PC-3 (cell line): Measurements from ENCODE around the gene KMT2C. TPM values are rescaled to one million over a fixed set of nuclear protein-coding genes. Genes with fewer than 3 reads are reported as not detected.
A peak's percentile ranks its signal among the peaks of the same experiment; 100 is the strongest.

ENCODE experiments used
- ATAC-seq: fragments of 200-7000 bp; cut with Tn5 transposase; 2 replicates; pipeline ENCODE4 v1.9.1; 2020; ENCODE audit warnings: mild to moderate bottlenecking, moderate library complexity
- BruUV-seq: library from RNA; stranded (reverse); fragments of 400-500 nt; replicated peaks from 2 replicates; lab custom pipeline; 2021; lab: Mats Ljungman, UMichigan
- CTCF ChIA-PET: fragments of 300-600 bp; sonication (Branson Sonifier 250); formaldehyde crosslinking; loops from one replicate; lab custom pipeline; 2022; ENCODE audit warnings: antibody characterized with exemption; lab: Charles Lee
- POLR2A ChIA-PET: fragments of 300-600 bp; sonication (Branson Sonifier 250); formaldehyde crosslinking; loops from one replicate; lab custom pipeline; 2022; ENCODE audit warnings: antibody characterized with exemption; ENCODE audit not compliant: unreplicated experiment; lab: Charles Lee
- DNase-seq: peaks from one replicate; pipeline ENCODE4 v3.0.0-alpha.2; 2015
- H2AFZ ChIP-seq: fragments of 300-600 bp; sonication (generic); 2 replicates; pipeline ENCODE4 v1.6.0; 2016; ENCODE audit warnings: antibody characterized with exemption, low read length
- H3F3A ChIP-seq: fragments of 300-600 bp; sonication (generic); one replicate; pipeline ENCODE4 v1.6.0; 2017; ENCODE audit warnings: antibody characterized with exemption, low read length, control low read depth, mild to moderate bottlenecking; ENCODE audit not compliant: unreplicated experiment
- H3K27ac ChIP-seq: fragments of 300-600 bp; sonication (generic); 2 replicates; pipeline ENCODE4 v1.5.1; 2016; ENCODE audit warnings: mild to moderate bottlenecking, low read length
- H3K27me3 ChIP-seq: fragments of 300-600 bp; sonication (generic); 2 replicates; pipeline ENCODE4 v1.6.1; 2016; ENCODE audit warnings: low read length, mixed read lengths
- H3K36me3 ChIP-seq: fragments of 300-600 bp; sonication (generic); 2 replicates; pipeline ENCODE4 v1.6.1; 2016; ENCODE audit warnings: low read depth, mixed run types, low read length, mixed read lengths
- H3K4me1 ChIP-seq: fragments of 300-600 bp; sonication (generic); 2 replicates; pipeline ENCODE4 v1.5.1; 2016; ENCODE audit warnings: low read length; ENCODE audit not compliant: insufficient read depth
- H3K4me2 ChIP-seq: fragments of 300-600 bp; sonication (generic); 2 replicates; pipeline ENCODE4 v1.6.0; 2016; ENCODE audit warnings: low read length
- H3K4me3 ChIP-seq: fragments of 300-600 bp; sonication (generic); 2 replicates; pipeline ENCODE4 v1.5.1; 2016; ENCODE audit warnings: mild to moderate bottlenecking, low read length, mixed read lengths
- H3K79me2 ChIP-seq: fragments of 300-600 bp; sonication (generic); 2 replicates; pipeline ENCODE4 v1.6.1; 2017; ENCODE audit warnings: low read length, mixed read lengths
- H3K9ac ChIP-seq: fragments of 300-600 bp; sonication (generic); 2 replicates; pipeline ENCODE4 v1.6.0; 2016; ENCODE audit warnings: mild to moderate bottlenecking, low read length
- H3K9me2 ChIP-seq: fragments of 300-600 bp; sonication (generic); replicated peaks from 2 replicates; pipeline ENCODE4 v1.6.1; 2016; ENCODE audit warnings: mixed run types, low read length, mixed read lengths
- H3K9me3 ChIP-seq: fragments of 300-600 bp; sonication (generic); 2 replicates; pipeline ENCODE4 v1.6.1; 2016; ENCODE audit warnings: low read length, mixed read lengths
- H4K20me1 ChIP-seq: fragments of 300-600 bp; sonication (generic); 2 replicates; pipeline ENCODE4 v1.6.1; 2016; ENCODE audit warnings: low read length, mixed read lengths
- EZH2 ChIP-seq: fragments of 300-600 bp; sonication (generic); IDR thresholded peaks from one replicate; pipeline ENCODE4 v1.6.1; 2017; ENCODE audit warnings: antibody characterized with exemption, mild to moderate bottlenecking, low read length; ENCODE audit not compliant: unreplicated experiment
- EZH2phosphoT487 ChIP-seq: fragments of 300-600 bp; sonication (generic); IDR thresholded peaks from 2 replicates; pipeline ENCODE4 v1.6.1; 2018; ENCODE audit warnings: mild to moderate bottlenecking, antibody characterized with exemption, low read length, borderline replicate concordance
- intact Hi-C: fragments of 100-400 bp; cut with micrococcal nuclease; formaldehyde crosslinking; loops from 2 replicates; pipeline ENCODE4 v1.9.0; 2023
- total RNA-seq: library from RNA; depleted of rRNA; stranded (reverse); fragments of >200 nt; gene quantifications from 2 replicates; pipeline ENCODE4 v1.2.3, GENCODE V29; 2014
- TF ChIP-seq, protein P1 (sequence below): fragments of 300-600 bp; sonication (generic); conservative IDR thresholded peaks from 2 replicates; pipeline ENCODE4 v1.5.1; 2017; ENCODE audit warnings: antibody characterized with exemption, low read depth, mild to moderate bottlenecking, low read length

Gene KMT2C
- total RNA-seq, 1 experiment from 2014 or later = 15.3 TPM

- Histone ChIP-seq H3K27me3 (no peaks in the 10 kb centered on the region), H3K79me2 (no peaks in the 10 kb centered on the region), H2AFZ (no peak overlapping the region), H3K4me2 (no peak overlapping the region), H4K20me1 (no peaks in the 10 kb centered on the region), H3K9ac (no peak overlapping the region), H3F3A (no peaks in the 10 kb centered on the region), H3K27ac (no peak overlapping the region), H3K36me3 (peaks cover 17% of the 10 kb centered on the region), H3K4me1 (no peaks in the 10 kb centered on the region), H3K4me3 (no peak overlapping the region), H3K9me3 (no peaks in the 10 kb centered on the region), H3K9me2 (no peaks in the 10 kb centered on the region)
- CTCF ChIA-PET = interaction anchor here (0.7 kb wide), 1 partner anchor 14 kb away, joined by 3 read pairs; no protein-coding TSS in a partner anchor
- no TSS peak for BruUV-seq
- POLR2A ChIA-PET = no interaction called here
- no peak for DNase-seq
- intact Hi-C loops = no loop called here
- TF ChIP-seq EZH2phosphoT487 (no peak), EZH2 (no peak)
- TF ChIP-seq, protein P1, sequence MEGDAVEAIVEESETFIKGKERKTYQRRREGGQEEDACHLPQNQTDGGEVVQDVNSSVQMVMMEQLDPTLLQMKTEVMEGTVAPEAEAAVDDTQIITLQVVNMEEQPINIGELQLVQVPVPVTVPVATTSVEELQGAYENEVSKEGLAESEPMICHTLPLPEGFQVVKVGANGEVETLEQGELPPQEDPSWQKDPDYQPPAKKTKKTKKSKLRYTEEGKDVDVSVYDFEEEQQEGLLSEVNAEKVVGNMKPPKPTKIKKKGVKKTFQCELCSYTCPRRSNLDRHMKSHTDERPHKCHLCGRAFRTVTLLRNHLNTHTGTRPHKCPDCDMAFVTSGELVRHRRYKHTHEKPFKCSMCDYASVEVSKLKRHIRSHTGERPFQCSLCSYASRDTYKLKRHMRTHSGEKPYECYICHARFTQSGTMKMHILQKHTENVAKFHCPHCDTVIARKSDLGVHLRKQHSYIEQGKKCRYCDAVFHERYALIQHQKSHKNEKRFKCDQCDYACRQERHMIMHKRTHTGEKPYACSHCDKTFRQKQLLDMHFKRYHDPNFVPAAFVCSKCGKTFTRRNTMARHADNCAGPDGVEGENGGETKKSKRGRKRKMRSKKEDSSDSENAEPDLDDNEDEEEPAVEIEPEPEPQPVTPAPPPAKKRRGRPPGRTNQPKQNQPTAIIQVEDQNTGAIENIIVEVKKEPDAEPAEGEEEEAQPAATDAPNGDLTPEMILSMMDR = no peak
- no peak for ATAC-seq
Observed at GRCh38 chr7:152161171-152161570, 274.6 kb downstream of the KMT2C start.

- Histone ChIP-seq H3F3A (no peaks in the 10 kb centered on the region), H3K9me3 (no peaks in the 10 kb centered on the region), H3K27ac (no peak overlapping the region), H3K4me2 (no peak overlapping the region), H2AFZ (no peak overlapping the region), H3K9me2 (no peaks in the 10 kb centered on the region), H3K9ac (no peak overlapping the region), H3K36me3 (peaks cover 28% of the 10 kb centered on the region), H3K79me2 (no peaks in the 10 kb centered on the region), H3K4me3 (no peak overlapping the region), H4K20me1 (no peaks in the 10 kb centered on the region), H3K4me1 (no peaks in the 10 kb centered on the region), H3K27me3 (no peaks in the 10 kb centered on the region)
- DNase-seq = no peak
- 0 out of 2 replicates have a peak, but pooled peaks have one; percentile 35 for ATAC-seq
- no TSS peak for BruUV-seq
- TF ChIP-seq, protein P1 = no peak
- TF ChIP-seq EZH2 (no peak), EZH2phosphoT487 (no peak)
- intact Hi-C loops = no loop called here
- POLR2A ChIA-PET = no interaction called here
- CTCF ChIA-PET = no interaction called here
Observed at GRCh38 chr7:152158801-152159587, 276.8 kb downstream of the KMT2C start.

GRCh38 chr7:152152267-152152666 is 283.5 kb downstream of the KMT2C start:
- H3K36me3 ChIP-seq = peaks cover 26% of the 10 kb centered on the region
- no peaks in the 10 kb centered on the region for H3K4me1 ChIP-seq
- no peaks in the 10 kb centered on the region for H3F3A ChIP-seq
- H3K4me2 ChIP-seq = no peak overlapping the region
- intact Hi-C loops = no loop called here
- no peak for TF ChIP-seq EZH2phosphoT487
- TF ChIP-seq, protein P1 = no peak
- no peak for TF ChIP-seq EZH2
- H4K20me1 ChIP-seq = no peaks in the 10 kb centered on the region
- no peaks in the 10 kb centered on the region for H3K79me2 ChIP-seq
- ATAC-seq (no peak), DNase-seq (no peak)
- ChIA-PET CTCF (interaction anchor here (0.6 kb wide), 1 partner anchor 533 kb away, joined by 12 read pairs; no protein-coding TSS in a partner anchor), POLR2A (no interaction called here)
- H3K27ac ChIP-seq = no peak overlapping the region
- H3K9ac ChIP-seq = no peak overlapping the region
- H3K4me3 ChIP-seq = no peak overlapping the region
- no peaks in the 10 kb centered on the region for H3K9me3 ChIP-seq
- H2AFZ ChIP-seq = no peak overlapping the region
- no peaks in the 10 kb centered on the region for H3K27me3 ChIP-seq
- H3K9me2 ChIP-seq = no peaks in the 10 kb centered on the region
- BruUV-seq = no TSS peak
